ENCODE results near the gene SYPL2.

Gene SYPL2

GRCh38 chr1:109521002-109521951, 54.9 kb downstream of the SYPL2 start:
- DNase-seq, result peak; percentile 44

- DNase-seq, result peak; percentile 9
Observed at GRCh38 chr1:109522026-109522425, 55.7 kb downstream of the SYPL2 start.

- DNase-seq, result no peak
Observed at GRCh38 chr1:109523706-109524105, 57.4 kb downstream of the SYPL2 start.

- DNase-seq, result peak; percentile 62
Observed at GRCh38 chr1:109527098-109527811, 60.9 kb downstream of the SYPL2 start.

GRCh38 chr1:109527846-109528695, 61.7 kb downstream of the SYPL2 start:
- DNase-seq, result no peak

- DNase-seq, result no peak
Observed at GRCh38 chr1:109528712-109529111, 62.4 kb downstream of the SYPL2 start.

GRCh38 chr1:109529881-109530456, 63.6 kb downstream of the SYPL2 start:
- DNase-seq, result peak; percentile 92

- no peak for DNase-seq
Observed at GRCh38 chr1:109530457-109531087, 64.2 kb downstream of the SYPL2 start.

- peak; percentile 29 for DNase-seq
Observed at GRCh38 chr1:109531380-109531779, 65.0 kb downstream of the SYPL2 start.
